GM12865 (cell line): Measurements from ENCODE around the gene FRMD8.

Experiments used
- DNase-seq: peaks from one replicate; pipeline ENCODE4 v3.0.0; 2010; ENCODE audit warnings: low read depth
- H3K4me3 ChIP-seq: 2 replicates; pipeline ENCODE4 v1.5.1; 2011; ENCODE audit warnings: mild to moderate bottlenecking, low read depth, low read length, control low read depth
- TF ChIP-seq, protein P1 (sequence below): IDR thresholded peaks from 2 replicates; pipeline ENCODE4 v1.5.1; 2011; ENCODE audit warnings: low read length, control low read depth, low read depth, inconsistent platforms; ENCODE audit not compliant: insufficient read depth; ENCODE audit errors: missing control alignments

The FRMD8 gene

DNA sequence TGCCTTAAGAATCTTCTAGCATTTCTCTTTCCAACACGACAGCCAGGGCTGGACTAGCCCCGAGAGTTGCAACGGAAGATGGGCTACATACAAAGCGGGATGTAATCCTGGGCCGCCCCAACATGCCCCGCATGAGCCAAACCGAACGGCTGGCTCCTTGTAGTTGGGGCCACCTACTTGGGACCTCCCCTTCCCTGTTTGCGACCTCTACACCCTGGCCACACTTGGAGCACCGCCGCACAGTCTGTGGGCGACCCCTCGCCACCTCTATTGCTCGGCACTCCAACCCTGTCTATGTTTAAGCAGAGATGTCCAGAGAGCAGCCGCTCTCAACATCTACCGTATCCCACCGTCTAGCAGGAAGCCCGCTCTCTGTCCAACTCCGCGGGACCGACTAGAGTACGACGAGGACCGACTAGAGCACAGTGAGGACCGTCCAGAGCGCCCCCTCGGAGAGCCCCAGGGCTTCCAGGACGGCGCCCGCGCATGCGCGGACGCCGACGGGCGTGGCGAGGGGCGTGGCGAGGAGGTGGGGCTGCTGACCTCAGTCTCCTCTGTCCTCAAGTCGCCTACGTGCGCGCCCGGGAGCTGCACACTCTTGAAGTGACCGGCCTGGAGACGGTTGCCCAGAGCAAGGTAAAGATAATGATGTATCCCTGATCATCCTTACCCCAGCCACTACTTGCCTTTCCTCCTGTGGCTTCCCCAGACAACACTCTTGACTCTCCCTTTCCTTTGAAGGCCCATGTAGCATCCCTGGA lies 68.4 kb downstream of the FRMD8 start:
- peak overlapping the region; percentile 96 for H3K4me3 ChIP-seq
- TF ChIP-seq, protein P1, sequence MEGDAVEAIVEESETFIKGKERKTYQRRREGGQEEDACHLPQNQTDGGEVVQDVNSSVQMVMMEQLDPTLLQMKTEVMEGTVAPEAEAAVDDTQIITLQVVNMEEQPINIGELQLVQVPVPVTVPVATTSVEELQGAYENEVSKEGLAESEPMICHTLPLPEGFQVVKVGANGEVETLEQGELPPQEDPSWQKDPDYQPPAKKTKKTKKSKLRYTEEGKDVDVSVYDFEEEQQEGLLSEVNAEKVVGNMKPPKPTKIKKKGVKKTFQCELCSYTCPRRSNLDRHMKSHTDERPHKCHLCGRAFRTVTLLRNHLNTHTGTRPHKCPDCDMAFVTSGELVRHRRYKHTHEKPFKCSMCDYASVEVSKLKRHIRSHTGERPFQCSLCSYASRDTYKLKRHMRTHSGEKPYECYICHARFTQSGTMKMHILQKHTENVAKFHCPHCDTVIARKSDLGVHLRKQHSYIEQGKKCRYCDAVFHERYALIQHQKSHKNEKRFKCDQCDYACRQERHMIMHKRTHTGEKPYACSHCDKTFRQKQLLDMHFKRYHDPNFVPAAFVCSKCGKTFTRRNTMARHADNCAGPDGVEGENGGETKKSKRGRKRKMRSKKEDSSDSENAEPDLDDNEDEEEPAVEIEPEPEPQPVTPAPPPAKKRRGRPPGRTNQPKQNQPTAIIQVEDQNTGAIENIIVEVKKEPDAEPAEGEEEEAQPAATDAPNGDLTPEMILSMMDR, result peak; percentile 17
- peak; percentile 96 for DNase-seq

DNA sequence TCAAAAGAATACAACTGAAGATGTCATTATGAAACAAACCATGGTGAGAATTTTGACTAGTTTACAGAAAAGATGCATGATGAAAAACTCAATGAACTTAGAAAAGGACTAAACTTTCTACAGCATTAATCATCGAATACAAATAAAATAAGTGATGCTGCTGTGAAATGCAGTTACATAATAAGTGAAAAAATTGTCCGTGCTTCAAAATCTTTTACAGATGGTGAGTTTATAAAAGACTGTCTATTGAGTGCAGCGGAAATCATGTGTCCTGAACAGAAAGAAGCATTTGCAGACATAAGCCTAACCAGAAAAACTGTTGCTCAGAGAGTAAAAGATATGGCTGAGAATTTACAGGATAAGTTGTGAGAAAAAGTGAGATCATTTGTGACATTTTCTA lies 70.0 kb downstream of the FRMD8 start:
- no peak for DNase-seq
- H3K4me3 ChIP-seq, result peak overlapping the region; percentile 96
- TF ChIP-seq, protein P1, result no peak

DNA sequence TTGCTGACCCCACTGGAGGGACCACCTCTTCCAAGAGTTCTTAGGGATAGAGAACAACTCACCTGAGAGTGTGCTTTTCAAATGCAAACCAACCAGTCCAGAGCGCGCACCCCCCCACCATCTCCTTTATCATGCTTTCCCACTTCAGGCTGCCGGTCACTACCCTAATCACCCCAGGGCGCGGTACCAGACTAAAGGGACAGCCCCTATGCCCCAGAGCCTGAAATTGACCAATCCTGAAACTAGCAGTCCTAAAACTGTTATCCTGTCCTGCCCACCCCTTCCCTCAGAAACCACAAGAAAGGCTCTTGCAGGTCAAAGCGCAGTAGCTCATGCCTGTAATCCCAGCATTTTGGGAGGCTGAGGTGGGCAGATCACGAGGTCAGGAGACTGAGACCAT lies 73.1 kb downstream of the FRMD8 start:
- TF ChIP-seq, protein P1, result no peak
- DNase-seq, result peak; percentile 70
- no peak overlapping the region for H3K4me3 ChIP-seq
